ENCODE measurements around the gene EXOC4. TPM values are rescaled to one million over a fixed set of nuclear protein-coding genes. Genes with fewer than 3 reads are reported as not detected.

EXOC4 gene
- total and polyA plus RNA-seq, 2 donors (not counting 3 experiments of a cell fraction or from before 2014, with no cell fraction given) = 20.3 to 73.1 TPM

DNA sequence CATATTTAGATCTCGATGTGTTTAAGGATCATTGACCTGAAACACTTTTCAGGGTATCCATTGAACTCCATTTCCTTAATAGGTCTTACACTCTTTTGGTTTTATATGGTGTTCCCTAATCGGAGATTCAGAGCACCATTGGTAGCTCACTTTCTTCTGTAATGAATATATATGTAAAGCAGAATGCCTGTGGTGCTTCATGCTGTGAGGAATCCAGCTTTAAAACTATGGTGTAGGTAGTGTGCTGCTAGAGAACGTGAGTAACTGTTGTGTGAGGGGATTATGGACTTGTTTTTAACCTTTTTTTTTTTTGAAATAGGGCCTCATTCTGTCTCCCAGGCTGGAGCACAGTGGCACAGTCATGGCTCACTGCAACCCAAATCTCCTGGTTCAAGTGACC, 497.4 kb downstream of the EXOC4 start:
- Histone ChIP-seq H2AFZ (ENCODE audit: low read depth, low read length) (no peak overlapping the region), H3K9me3 (replicated peaks; ENCODE audit: control insufficient read depth, insufficient read depth, low read length) (no peaks in the 10 kb centered on the region), H3K36me3 (ENCODE audit: control insufficient read depth in 2 of 2, extremely low read depth in 1 of 2, insufficient read depth in 2 of 2, low read length in 2 of 2) (no peaks in the 10 kb centered on the region), H3K9me1 (replicated peaks; ENCODE audit: control insufficient read depth, extremely low read depth, insufficient read depth, low read length) (no peaks in the 10 kb centered on the region), H3K27me3 (ENCODE audit: control insufficient read depth in 2 of 2, insufficient read depth in 2 of 2, low read length in 2 of 2) (no peaks in the 10 kb centered on the region), H3K27ac (ENCODE audit: insufficient read depth, low read depth, low read length) (no peak overlapping the region), H3K79me2 (ENCODE audit: control insufficient read depth, insufficient read depth, low read length) (no peaks in the 10 kb centered on the region), H4K20me1 (replicated peaks; ENCODE audit: control insufficient read depth, extremely low read depth, insufficient read depth, low read length) (no peaks in the 10 kb centered on the region), H3K4me2 (ENCODE audit: insufficient read depth, low read length) (no peak overlapping the region), H3K4me1 (ENCODE audit: control insufficient read depth, extremely low read depth, insufficient read depth, low read length) (no peaks in the 10 kb centered on the region), H3K9ac (replicated peaks; ENCODE audit: extremely low read depth, insufficient read depth, low read length) (no peak overlapping the region), H3K4me3 (replicated peaks in 1 of 3; ENCODE audit: insufficient read depth in 1 of 3, low read depth in 1 of 3, low read length in 3 of 3) (no peak overlapping the region)
- dilution Hi-C loops (cut with MboI; ENCODE audit: extremely low pct_ligation_motif_present, low sequenced_read_pairs) = no loop called here
- BruUV-seq (replicated peaks) = no TSS peak
- intact Hi-C loops (cut with micrococcal nuclease) = loop anchor here (10.0 kb wide), 1 partner anchor 255 kb away; no protein-coding TSS in a partner anchor
- TF ChIP-seq JUN (IDR thresholded peaks at IDR 0.05; ENCODE audit: borderline replicate concordance, insufficient read depth, insufficient read length, low read depth) (no peak), GATA2 (IDR thresholded peaks at IDR 0.05; ENCODE audit: insufficient read depth, insufficient read length, low read depth, low read length) (no peak), EZH2 (IDR thresholded peaks at IDR 0.05; ENCODE audit: borderline replicate concordance, low read depth, low read length, severe bottlenecking) (no peak), POLR2A (IDR thresholded peaks at IDR 0.05; ENCODE audit: low read depth, low read length) (no peak), MYC (IDR thresholded peaks at IDR 0.05; ENCODE audit: low read depth, low read length) (no peak), FOS (IDR thresholded peaks at IDR 0.05; ENCODE audit: borderline replicate concordance, insufficient read depth, low read length) (no peak), POLR2AphosphoS5 (IDR thresholded peaks at IDR 0.05; ENCODE audit: insufficient read depth, low read depth, low read length) (no peak)
- TF ChIP-seq, protein P1, sequence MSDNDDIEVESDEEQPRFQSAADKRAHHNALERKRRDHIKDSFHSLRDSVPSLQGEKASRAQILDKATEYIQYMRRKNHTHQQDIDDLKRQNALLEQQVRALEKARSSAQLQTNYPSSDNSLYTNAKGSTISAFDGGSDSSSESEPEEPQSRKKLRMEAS (IDR thresholded peaks at IDR 0.05; ENCODE audit: insufficient read depth, insufficient read length) = no peak
- TF ChIP-seq, protein P2, sequence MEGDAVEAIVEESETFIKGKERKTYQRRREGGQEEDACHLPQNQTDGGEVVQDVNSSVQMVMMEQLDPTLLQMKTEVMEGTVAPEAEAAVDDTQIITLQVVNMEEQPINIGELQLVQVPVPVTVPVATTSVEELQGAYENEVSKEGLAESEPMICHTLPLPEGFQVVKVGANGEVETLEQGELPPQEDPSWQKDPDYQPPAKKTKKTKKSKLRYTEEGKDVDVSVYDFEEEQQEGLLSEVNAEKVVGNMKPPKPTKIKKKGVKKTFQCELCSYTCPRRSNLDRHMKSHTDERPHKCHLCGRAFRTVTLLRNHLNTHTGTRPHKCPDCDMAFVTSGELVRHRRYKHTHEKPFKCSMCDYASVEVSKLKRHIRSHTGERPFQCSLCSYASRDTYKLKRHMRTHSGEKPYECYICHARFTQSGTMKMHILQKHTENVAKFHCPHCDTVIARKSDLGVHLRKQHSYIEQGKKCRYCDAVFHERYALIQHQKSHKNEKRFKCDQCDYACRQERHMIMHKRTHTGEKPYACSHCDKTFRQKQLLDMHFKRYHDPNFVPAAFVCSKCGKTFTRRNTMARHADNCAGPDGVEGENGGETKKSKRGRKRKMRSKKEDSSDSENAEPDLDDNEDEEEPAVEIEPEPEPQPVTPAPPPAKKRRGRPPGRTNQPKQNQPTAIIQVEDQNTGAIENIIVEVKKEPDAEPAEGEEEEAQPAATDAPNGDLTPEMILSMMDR (IDR thresholded peaks at IDR 0.05; ENCODE audit: extremely low read depth in 1 of 2, insufficient read depth in 1 of 2, low read depth in 1 of 2, low read length in 2 of 2) = no peak
- FAIRE-seq (no peak), DNase-seq (ENCODE audit: low read depth, low spot score) (no peak)
- CTCF ChIA-PET = interaction anchor here (1.1 kb wide), 1 partner anchor 12 kb away, joined by 3 read pairs; no protein-coding TSS in a partner anchor
- POLR2A ChIA-PET = no interaction called here
